ENCODE results near the gene HPCAL1. TPM values are rescaled to one million over a fixed set of nuclear protein-coding genes. Genes with fewer than 3 reads are reported as not detected.

The HPCAL1 gene
- total and polyA plus RNA-seq, 2 of the 8 experiments (the other 6 are each of a cell fraction or from before 2014, with no cell fraction given): 5.8 to 8.6 TPM

GRCh38 chr2:10449838-10450691 is 147.4 kb downstream of the HPCAL1 start:
- Histone ChIP-seq H3K79me2 (ENCODE audit: control insufficient read depth in 1 of 2, insufficient read depth in 2 of 2, low read length in 2 of 2) (peaks cover 0 to 22% of the 10 kb centered on the region in 2 experiments; a peak in 2 of 4 replicates), H3K27ac (ENCODE audit: low read depth, low read length) (no peak overlapping the region), H2AFZ (ENCODE audit: low read length) (no peak overlapping the region), H2BK12ac (ENCODE audit: low read depth, low read length) (0 out of 2 replicates have a peak overlapping the region, but pooled peaks have one; percentile 39), H3K27me3 (replicated peaks in 1 of 4; ENCODE audit: control insufficient read depth in 3 of 4, extremely low read depth in 1 of 4, insufficient read depth in 3 of 4, low read length in 3 of 4) (peaks cover 0 to 28% (median 12%) of the 10 kb centered on the region in 4 experiments; a peak in 5 of 7 replicates), H3K4me1 (replicated peaks in 1 of 4; ENCODE audit: control insufficient read depth in 3 of 4, insufficient read depth in 4 of 4, low read length in 3 of 4) (peaks cover 2 to 10% (median 4%) of the 10 kb centered on the region in 4 experiments; a peak in 6 of 7 replicates), H3K18ac (ENCODE audit: extremely low read depth, low read length) (peak overlapping the region; percentile 75; the same call in 1 of the 2 replicates), H3K9me3 (ENCODE audit: insufficient read depth in 2 of 2, low read depth in 1 of 2, low read length in 1 of 2) (no peaks in the 10 kb centered on the region), H2BK20ac (ENCODE audit: low read length) (no peak overlapping the region), H3K79me1 (ENCODE audit: low read depth, low read length) (no peaks in the 10 kb centered on the region), H2BK120ac (replicated peaks; ENCODE audit: low read depth, low read length) (no peak overlapping the region), H4K91ac (replicated peaks; ENCODE audit: insufficient read length, low read length) (no peak overlapping the region), H3K23me2 (ENCODE audit: low read depth, low read length) (peaks cover 4% of the 10 kb centered on the region; the same call in 1 of the 2 replicates), H4K5ac (ENCODE audit: insufficient read length, low read depth, low read length) (no peak overlapping the region), H3K36me3 (ENCODE audit: control insufficient read depth in 2 of 4, insufficient read depth in 4 of 4, low read length in 3 of 4) (no peaks in the 10 kb centered on the region), H4K20me1 (replicated peaks in 1 of 2; ENCODE audit: control insufficient read depth in 1 of 2, insufficient read depth in 2 of 2, low read length in 2 of 2) (no peaks in the 10 kb centered on the region), H4K8ac (ENCODE audit: extremely low read depth, insufficient read depth, low read length) (no peak overlapping the region), H3K4me2 (ENCODE audit: insufficient read depth in 1 of 2, low read depth in 2 of 2, low read length in 2 of 2) (peak overlapping the region; percentile 90 to 97; a peak in 2 of 4 replicates), H2BK15ac (ENCODE audit: low read length) (no peak overlapping the region), H3K56ac (replicated peaks; ENCODE audit: insufficient read length, low read depth, low read length) (no peak overlapping the region), H3K4me3 (ENCODE audit: extremely low read depth in 1 of 4, insufficient read depth in 2 of 4, low read depth in 3 of 4, low read length in 4 of 4) (peak overlapping the region in 1 of 4 experiments; percentile 76; a peak in 1 of 8 replicates), H2AK5ac (ENCODE audit: low read depth, low read length) (no peak overlapping the region), H3K9ac (replicated peaks in 1 of 4; ENCODE audit: extremely low read depth in 1 of 4, low read depth in 3 of 4, low read length in 3 of 4) (no peak overlapping the region), H2BK5ac (ENCODE audit: low read depth, low read length) (no peak overlapping the region), H3K23ac (ENCODE audit: insufficient read length) (no peak overlapping the region), H3K4ac (replicated peaks; ENCODE audit: insufficient read length, low read depth, low read length) (no peak overlapping the region), H3K14ac (ENCODE audit: insufficient read length) (no peak overlapping the region)
- ChIA-PET CTCF (ENCODE audit: partially characterized antibody) (interaction anchor here (0.7 to 2.0 kb wide), 8 partner anchors 11 to 213 kb away, joined by 3 to 7 read pairs (median 3); no protein-coding TSS in a partner anchor), POLR2A (ENCODE audit: partially characterized antibody) (interaction anchor here (0.7 kb wide), 2 partner anchors 312 to 383 kb away, joined by 3 to 6 read pairs; no protein-coding TSS in a partner anchor)
- no peak for DNase-seq (ENCODE audit: low read depth in 1 of 2, low spot score in 2 of 2)
- WGBS, 2 experiments (ENCODE audit: extremely low coverage in 1 of 2, insufficient coverage in 1 of 2, insufficient read length in 1 of 2, insufficient replicate concordance in 2 of 2, low coverage in 1 of 2, low lambda C conversion rate in 2 of 2, missing lambda C conversion rate in 1 of 2): 84% methylated on average over 22 of the region's 22 CpGs; no CpG with 5 or more reads in 1 of the 2 experiments
- no peak for FAIRE-seq
- no peak for TF ChIP-seq SIRT6 (IDR thresholded peaks at IDR 0.05; ENCODE audit: low read length)
- no peak for TF ChIP-seq GTF2F1 (IDR thresholded peaks at IDR 0.05; ENCODE audit: borderline replicate concordance, low read depth, low read length)
